Right lobe of liver (tissue), 4 donors: ENCODE data around the gene SMPD2.

ENCODE experiments used
- CTCF ChIP-seq, 4 donors: fragments of 200-600 bp in 3 of 4; fragments of 450-650 bp in 1 of 4; IDR thresholded peaks; one replicate each; pipeline versions ENCODE4 v1.5.1 to v1.8.0; 2016 to 2022; ENCODE audit warnings: antibody characterized with exemption in 4 of 4, mild to moderate bottlenecking in 2 of 4
- POLR2A ChIP-seq: fragments of 450-650 bp; IDR thresholded peaks from one replicate; pipeline ENCODE4 v1.6.1; 2017; ENCODE audit warnings: antibody characterized with exemption, mild to moderate bottlenecking
- donor health status: DM: no; HTN: no; CAD: no.
- donor health status: DM: no; HTN: no; CAD: no.
- donor health status: DM: no; HTN: yes; CAD: no.

GRCh38 chr6:109454496-109455436, 14.2 kb downstream of the SMPD2 start:
- TF ChIP-seq POLR2A (peak; percentile 23), CTCF (IDR thresholded peaks at IDR 0.05) (no peak)
